LNCaP clone FGC (cell line): ENCODE measurements around the gene SIRPA.

Experiments
- DNase-seq: peaks from one replicate; pipeline ENCODE4 v3.0.0-alpha.2; 2011; ENCODE audit warnings: low read depth
- H3K4me3 ChIP-seq: 2 replicates; pipeline ENCODE4 v1.5.1; 2011; ENCODE audit warnings: mild to moderate bottlenecking, low read depth, low read length, control low read depth
- CTCF ChIP-seq: IDR thresholded peaks from 2 replicates; pipeline ENCODE4 v1.5.1; 2012; ENCODE audit warnings: mild to moderate bottlenecking; ENCODE audit not compliant: control insufficient read depth, insufficient read depth; ENCODE audit errors: extremely low read depth

Gene SIRPA

GRCh38 chr20:1897965-1898464 lies 2.8 kb downstream of the SIRPA start:
- H3K4me3 ChIP-seq = no peak overlapping the region
- no peak for TF ChIP-seq CTCF

GRCh38 chr20:1898482-1899240 lies 3.5 kb downstream of the SIRPA start:
- no peak for DNase-seq
- no peak for TF ChIP-seq CTCF
- H3K4me3 ChIP-seq = no peak overlapping the region

More at GRCh38 chr20:1897965-1898464, 2.8 kb downstream of the SIRPA start:
- DNase-seq = no peak

- no peak for TF ChIP-seq CTCF
- no peak overlapping the region for H3K4me3 ChIP-seq
- DNase-seq = no peak
These were observed 4.0 kb downstream of the SIRPA start for GRCh38 chr20:1899241-1899525.

- peak; percentile 72 for TF ChIP-seq CTCF
- DNase-seq = no peak
- H3K4me3 ChIP-seq = no peak overlapping the region
These were observed 5.2 kb downstream of the SIRPA start for GRCh38 chr20:1900321-1900801.

- DNase-seq = no peak
- no peak overlapping the region for H3K4me3 ChIP-seq
- no peak for TF ChIP-seq CTCF
These were observed 6.5 kb downstream of the SIRPA start for GRCh38 chr20:1901704-1902103.

- H3K4me3 ChIP-seq = no peak overlapping the region
- no peak for TF ChIP-seq CTCF
- DNase-seq = no peak
These were observed 7.0 kb downstream of the SIRPA start for GRCh38 chr20:1902188-1902587.

- no peak for DNase-seq
- H3K4me3 ChIP-seq = no peak overlapping the region
- TF ChIP-seq CTCF = no peak
These were observed 8.9 kb downstream of the SIRPA start for GRCh38 chr20:1904135-1904534.
